ENCODE data around the gene UBE2M. TPM values are rescaled to one million over a fixed set of nuclear protein-coding genes. Genes with fewer than 3 reads are reported as not detected.
A peak's percentile ranks its signal among the peaks of the same experiment; 100 is the strongest.

UBE2M gene
- total RNA-seq, 1 donor from 2014 or later: 116 TPM

DNA sequence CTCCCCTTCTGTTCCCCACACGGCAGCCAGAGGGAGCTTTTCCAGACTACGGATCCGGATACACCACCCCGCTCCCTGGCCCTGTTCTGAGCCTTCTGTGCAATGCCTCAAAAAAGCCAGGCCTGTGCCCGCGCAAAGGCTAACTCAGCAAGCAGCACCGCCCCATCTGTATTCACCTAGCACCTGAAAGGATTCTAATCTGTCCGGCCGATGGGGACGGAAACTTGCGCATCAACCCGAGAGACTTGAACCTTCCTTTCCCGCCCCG, 39.4 kb downstream of the UBE2M start:
- no peaks in the 10 kb centered on the region for H3K27me3 ChIP-seq (ENCODE audit: low read depth)
- H3K4me3 ChIP-seq: peak overlapping the region; percentile 92
- intact Hi-C loops (cut with micrococcal nuclease): no loop called here
- peaks cover 66% of the 10 kb centered on the region for H3K4me1 ChIP-seq
- peak; percentile 58 for DNase-seq
- TF ChIP-seq, protein P1, sequence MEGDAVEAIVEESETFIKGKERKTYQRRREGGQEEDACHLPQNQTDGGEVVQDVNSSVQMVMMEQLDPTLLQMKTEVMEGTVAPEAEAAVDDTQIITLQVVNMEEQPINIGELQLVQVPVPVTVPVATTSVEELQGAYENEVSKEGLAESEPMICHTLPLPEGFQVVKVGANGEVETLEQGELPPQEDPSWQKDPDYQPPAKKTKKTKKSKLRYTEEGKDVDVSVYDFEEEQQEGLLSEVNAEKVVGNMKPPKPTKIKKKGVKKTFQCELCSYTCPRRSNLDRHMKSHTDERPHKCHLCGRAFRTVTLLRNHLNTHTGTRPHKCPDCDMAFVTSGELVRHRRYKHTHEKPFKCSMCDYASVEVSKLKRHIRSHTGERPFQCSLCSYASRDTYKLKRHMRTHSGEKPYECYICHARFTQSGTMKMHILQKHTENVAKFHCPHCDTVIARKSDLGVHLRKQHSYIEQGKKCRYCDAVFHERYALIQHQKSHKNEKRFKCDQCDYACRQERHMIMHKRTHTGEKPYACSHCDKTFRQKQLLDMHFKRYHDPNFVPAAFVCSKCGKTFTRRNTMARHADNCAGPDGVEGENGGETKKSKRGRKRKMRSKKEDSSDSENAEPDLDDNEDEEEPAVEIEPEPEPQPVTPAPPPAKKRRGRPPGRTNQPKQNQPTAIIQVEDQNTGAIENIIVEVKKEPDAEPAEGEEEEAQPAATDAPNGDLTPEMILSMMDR (IDR thresholded peaks at IDR 0.05; ENCODE audit: borderline replicate concordance): peak; percentile 73
- H3K9me3 ChIP-seq (replicated peaks): no peaks in the 10 kb centered on the region
- peak overlapping the region; percentile 97 for H3K27ac ChIP-seq (replicated peaks)
- peaks cover 23% of the 10 kb centered on the region for H3K36me3 ChIP-seq

DNA sequence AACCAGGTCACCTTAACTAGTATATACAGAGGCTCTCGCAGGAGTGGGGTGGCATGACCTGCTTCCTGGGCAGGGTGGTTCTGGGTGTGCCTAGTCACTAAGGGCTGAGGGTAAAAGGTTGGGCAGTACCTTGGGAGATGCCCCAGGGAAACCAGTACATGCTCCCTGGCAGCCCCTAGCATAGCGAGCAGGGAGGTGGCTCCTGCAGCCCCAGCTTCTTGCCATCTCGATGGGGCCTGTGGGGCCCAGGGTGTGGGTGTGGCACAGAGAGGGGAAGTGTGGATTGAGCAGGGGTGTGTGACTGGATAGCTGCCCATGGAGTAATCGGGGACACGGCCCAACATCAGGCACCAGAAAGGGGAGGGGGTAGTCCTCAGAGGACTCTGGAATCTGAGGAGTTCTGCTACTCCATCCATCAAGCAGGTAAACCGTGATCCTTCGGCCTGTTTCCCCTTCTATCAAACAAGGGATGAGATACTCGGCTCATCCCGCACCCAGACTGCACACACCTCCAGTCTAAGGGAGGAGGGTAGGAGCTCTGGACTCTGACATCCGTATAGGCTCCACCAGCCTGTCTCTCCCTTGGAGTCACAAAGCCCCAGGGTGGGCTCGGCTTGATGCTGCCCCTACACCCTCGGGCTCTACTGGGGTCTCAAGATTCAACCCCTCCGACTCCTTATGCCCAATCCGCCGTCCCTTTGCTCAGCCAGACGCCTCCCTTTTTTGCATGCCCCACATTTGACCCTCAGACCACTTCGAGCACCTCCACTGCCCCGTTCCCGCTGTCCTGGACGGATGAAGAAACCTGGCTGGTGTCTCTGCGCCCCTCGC, 39.9 kb downstream of the UBE2M start:
- Histone ChIP-seq H3K27ac (replicated peaks) (peak overlapping the region; percentile 97), H3K9me3 (replicated peaks) (no peaks in the 10 kb centered on the region), H3K4me3 (peak overlapping the region; percentile 92), H3K36me3 (peaks cover 23% of the 10 kb centered on the region), H3K27me3 (ENCODE audit: low read depth) (no peaks in the 10 kb centered on the region), H3K4me1 (peaks cover 72% of the 10 kb centered on the region)
- intact Hi-C loops (cut with micrococcal nuclease): no loop called here
- no peak for DNase-seq
- TF ChIP-seq, protein P1 (IDR thresholded peaks at IDR 0.05; ENCODE audit: borderline replicate concordance): no peak

- Histone ChIP-seq H3K27ac (replicated peaks) (no peak overlapping the region), H3K4me3 (no peak overlapping the region), H3K4me1 (peaks cover 73% of the 10 kb centered on the region), H3K9me3 (replicated peaks) (no peaks in the 10 kb centered on the region), H3K27me3 (ENCODE audit: low read depth) (no peaks in the 10 kb centered on the region), H3K36me3 (peaks cover 23% of the 10 kb centered on the region)
- DNase-seq: no peak
- TF ChIP-seq, protein P1 (IDR thresholded peaks at IDR 0.05; ENCODE audit: borderline replicate concordance): no peak
- intact Hi-C loops (cut with micrococcal nuclease): no loop called here
These were observed 41.2 kb downstream of the UBE2M start for GRCh38 chr19:58516964-58517833.

DNA sequence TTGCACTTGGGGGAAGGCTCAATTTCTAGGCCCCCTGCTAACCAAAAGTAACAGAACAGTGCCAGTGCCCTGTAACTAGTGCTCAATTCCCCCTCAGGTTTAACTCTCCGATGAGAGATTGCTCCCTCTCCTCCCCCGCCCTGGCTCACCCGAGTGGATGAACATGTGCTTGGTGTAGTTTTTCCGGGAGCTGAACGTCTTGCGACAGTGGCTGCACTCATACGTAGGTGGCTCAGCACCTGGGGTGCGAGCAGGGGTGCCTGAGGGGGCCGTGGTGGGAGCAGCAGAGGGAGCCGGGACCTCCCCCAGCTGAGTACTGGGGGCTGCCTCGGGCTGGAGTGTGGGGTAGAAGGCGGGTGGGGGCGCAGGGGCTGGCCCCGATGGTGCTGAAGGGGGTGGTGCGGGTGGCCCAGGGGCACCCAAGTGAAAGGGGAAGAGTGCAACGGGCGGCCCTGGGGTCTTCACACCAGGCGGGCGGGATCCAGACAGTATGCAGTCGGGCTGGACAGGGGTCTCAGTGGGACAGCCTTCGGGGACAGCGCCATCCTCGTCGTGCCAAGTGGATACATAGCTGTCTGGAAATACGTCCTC, 42.1 kb downstream of the UBE2M start:
- peaks cover 73% of the 10 kb centered on the region for H3K4me1 ChIP-seq
- intact Hi-C loops (cut with micrococcal nuclease): no loop called here
- TF ChIP-seq, protein P1 (IDR thresholded peaks at IDR 0.05; ENCODE audit: borderline replicate concordance): no peak

DNA sequence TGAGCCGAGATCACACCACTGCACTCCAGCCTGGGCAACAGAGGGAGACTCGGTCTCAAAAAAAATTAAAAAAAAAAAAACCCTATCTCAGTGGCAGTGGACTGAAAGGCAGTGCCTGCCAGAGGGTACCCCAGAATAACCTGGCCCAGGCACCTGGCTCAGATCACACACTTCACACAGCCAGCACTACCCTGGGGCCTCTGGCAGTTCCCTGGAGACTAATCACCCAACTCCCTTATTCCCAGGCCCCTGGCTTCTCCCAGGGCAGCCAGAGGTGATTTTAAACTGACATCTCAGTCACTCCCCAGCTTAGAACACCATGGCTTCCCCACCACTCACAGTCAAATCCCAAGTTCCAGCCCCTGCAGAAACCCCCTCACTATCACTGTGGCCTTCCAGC, 43.2 kb downstream of the UBE2M start:
- TF ChIP-seq, protein P1 (IDR thresholded peaks at IDR 0.05; ENCODE audit: borderline replicate concordance): no peak
- Histone ChIP-seq H3K27ac (replicated peaks) (no peak overlapping the region), H3K9me3 (replicated peaks) (no peaks in the 10 kb centered on the region), H3K36me3 (peaks cover 23% of the 10 kb centered on the region), H3K4me1 (peaks cover 67% of the 10 kb centered on the region), H3K4me3 (no peak overlapping the region), H3K27me3 (ENCODE audit: low read depth) (no peaks in the 10 kb centered on the region)
- intact Hi-C loops (cut with micrococcal nuclease): no loop called here
- DNase-seq: no peak

More for the DNA sequence above, 42.1 kb downstream of the UBE2M start:
- H3K9me3 ChIP-seq (replicated peaks): no peaks in the 10 kb centered on the region
- no peak overlapping the region for H3K27ac ChIP-seq (replicated peaks)
- peaks cover 23% of the 10 kb centered on the region for H3K36me3 ChIP-seq
- DNase-seq: no peak
- no peaks in the 10 kb centered on the region for H3K27me3 ChIP-seq (ENCODE audit: low read depth)
- H3K4me3 ChIP-seq: no peak overlapping the region
